ENCODE results near the gene USP36. TPM values are rescaled to one million over a fixed set of nuclear protein-coding genes. Genes with fewer than 3 reads are reported as not detected.

USP36 gene
- polyA plus RNA-seq, 12 donors, result 27.5 to 43.3 (median 30.5) TPM; not detected in 1

DNA sequence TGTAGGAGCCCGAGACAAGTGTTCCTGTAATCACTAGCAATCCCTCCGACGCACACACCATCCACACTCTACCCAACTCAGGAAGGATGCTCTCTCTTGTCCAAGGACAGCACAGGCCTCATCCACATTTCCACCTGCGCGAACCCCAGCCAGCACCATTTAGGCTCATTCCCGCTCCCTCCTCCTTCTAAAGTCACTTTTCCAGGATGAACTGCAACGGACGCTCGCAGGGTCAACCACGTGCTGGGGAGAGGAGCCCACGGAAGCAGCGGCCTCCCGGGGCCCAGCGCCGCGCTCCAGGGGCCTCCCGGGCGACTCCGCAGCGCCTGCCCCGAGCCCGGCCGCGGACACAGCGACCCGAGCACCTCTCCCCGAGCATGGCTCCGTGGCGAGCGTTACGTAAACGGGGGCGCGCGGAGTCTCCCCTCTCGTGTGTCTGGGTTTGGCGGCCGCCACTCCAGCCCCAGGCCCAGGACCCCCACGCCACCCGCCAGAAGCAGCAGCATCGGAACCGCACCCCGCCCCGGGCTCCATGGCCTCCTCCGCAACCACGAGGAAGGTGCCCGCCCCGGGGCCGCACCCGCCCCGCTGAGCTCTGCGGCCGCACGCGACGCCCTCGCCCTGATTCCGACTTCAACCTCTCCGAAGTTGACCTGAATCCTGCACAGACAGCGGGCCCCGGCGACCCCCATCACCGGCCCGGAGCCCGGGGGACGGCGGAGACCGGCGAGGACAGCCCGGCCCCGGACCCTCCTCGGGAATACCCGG lies 668 bp downstream of the USP36 start:
- no peak for DNase-seq

DNA sequence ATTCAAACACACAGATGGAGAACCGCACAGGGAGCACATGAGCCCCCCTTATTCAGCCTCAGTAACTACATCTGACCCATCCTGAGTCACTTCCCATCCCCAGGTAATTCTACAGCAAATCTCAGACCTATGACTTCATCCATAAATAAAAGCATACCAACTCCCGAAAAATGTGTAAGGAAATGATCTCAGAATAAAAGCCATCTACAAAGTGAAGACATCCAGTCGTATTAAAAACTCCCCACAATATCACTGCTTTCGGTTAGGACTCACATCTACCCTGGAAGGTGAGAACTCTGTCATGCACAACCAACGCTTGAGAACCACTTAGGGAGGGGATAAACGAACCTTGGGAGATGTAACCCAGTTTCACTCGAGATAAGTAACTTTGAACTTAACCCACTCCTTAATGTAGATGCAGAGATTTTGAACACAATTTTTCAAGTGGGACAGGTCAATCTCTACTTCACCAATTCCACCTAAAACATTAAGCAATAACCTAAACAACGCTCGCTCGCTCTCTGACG lies 1.3 kb downstream of the USP36 start:
- DNase-seq, result no peak

DNA sequence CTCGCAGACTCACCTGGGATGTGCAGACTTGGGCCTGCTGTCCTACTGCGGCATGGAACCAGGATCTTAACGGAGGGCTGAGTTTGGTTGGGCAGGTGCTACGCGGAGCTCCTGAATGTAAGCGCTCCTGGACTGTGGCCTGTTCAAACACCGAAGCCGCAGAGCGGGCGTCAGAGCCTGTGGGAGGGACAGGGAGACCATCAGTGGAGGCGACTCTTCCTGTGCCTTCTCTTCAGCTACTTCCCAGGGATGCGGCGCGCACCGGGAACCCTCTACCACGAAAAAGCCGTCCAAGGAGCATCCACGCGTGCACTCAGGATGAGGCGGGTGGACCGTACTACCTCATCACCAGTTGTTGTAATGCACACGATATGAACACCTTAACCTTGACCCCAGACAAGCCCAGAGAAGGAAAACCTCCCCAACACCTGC lies 2.0 kb downstream of the USP36 start:
- DNase-seq, result no peak

DNA sequence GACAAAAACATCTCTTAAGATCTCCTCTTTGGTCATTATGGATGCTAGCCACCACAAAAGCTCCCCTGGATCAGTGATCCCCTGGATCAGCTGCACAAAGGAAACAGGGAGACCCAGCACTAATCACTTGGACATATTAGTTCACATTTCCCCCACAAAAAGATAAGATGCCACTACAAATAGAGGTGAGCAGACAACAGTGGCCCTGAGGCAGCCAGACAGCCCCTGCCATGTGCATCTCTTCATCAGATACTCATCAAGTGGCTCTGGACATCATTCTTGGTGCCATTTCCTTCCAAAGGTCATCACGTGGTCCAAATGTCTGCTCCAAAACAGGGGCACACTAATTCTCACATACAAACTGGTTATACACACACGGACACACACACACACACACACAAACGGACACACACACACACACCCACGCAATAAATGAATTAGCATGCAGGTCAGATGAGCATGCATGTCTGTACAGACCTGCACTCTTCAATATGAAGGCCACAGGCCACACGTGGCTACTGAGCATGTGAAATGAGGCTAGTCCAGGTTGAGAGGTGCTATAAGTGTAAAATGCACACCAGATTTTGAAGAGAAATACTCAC lies 4.1 kb downstream of the USP36 start:
- no peak for DNase-seq

DNA sequence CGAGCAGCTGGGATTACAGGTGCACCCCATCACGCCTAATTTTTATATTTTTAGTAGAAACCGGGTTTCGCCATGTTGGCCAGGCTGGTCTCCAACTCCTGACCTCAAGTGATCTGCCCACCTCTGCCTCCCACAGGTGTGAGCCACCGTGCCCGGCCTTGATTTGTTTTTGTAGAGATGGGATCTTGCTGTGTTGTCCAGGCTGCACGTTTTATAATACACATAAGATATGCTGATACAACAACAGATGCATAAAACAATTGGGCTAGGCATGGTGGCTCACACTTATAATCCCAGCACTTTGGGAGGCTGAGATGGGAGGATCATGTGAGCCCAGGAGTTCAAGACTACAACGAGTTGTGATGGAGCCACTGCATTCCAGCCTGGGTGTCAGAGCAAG lies 6.0 kb downstream of the USP36 start:
- DNase-seq, result no peak

DNA sequence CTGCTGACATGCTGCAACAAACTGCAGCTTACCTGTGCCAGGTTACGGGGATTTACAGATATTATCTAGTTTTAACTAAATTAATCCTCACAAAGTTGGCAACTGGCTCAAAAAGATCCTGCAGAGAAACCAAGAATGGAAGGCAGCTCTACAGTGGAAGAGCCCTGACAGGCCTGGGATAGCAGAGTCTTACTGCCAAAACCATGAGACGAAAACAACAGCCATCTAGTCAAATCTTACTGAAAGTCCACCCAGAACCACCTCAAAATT lies 8.1 kb downstream of the USP36 start:
- DNase-seq, result no peak

DNA sequence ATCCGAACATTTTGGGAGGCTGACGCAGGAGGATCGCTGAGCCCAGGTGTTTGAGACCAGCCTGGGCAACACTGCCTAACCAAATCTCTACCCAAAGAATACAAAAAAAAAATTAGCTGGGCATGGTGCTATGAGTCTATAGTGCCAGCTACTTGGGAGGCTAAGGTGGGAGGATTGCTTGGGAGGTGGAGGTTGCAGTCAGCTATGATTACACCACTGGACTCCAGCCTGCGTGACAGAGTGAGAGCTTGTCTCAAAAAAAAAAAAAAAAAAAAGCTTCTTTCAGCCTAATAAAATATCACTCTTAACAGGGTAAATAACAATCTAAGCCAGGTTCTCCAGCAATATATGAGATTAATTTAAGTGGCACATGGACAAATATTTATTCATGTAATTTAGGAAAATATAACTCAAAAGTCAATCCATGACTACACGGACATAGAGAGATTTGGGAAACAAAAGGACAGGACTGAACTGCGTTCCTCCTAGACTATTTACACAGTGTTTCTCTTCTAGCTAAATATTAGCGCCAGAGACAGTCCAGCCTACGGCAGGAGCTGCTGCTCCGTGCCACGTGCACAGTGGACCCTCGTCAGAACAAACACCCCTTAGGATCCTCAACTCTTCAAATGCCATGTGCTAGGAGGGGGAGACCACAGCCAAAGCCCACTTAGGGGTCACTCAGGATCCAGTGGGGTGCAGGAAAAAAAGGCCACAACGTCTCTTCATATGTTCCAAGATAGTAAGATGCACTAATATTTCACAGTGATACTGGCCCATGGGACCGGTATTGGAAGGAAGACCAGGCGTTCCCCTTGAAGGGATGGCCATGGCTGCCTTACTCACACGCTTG lies 8.7 kb downstream of the USP36 start:
- DNase-seq, result no peak

DNA sequence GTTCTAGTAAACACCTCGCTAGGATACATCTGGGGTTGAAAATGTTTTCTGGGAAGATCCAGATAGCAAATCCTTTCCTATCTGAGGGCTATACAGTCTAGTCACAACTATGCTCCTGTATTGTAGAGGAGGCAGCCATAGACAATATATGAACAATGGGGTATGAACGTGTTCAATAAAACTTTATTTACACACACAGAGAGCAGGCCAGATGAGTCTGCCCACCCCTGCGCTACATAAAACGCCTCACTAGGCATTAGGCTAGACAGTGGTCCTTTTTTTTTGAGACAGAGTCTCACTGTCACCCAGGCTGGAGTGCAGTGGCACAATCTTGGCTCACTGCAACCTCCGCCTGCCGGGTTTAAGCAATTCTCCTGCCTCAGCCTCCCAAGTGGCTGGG lies 11.1 kb downstream of the USP36 start:
- no peak for DNase-seq

DNA sequence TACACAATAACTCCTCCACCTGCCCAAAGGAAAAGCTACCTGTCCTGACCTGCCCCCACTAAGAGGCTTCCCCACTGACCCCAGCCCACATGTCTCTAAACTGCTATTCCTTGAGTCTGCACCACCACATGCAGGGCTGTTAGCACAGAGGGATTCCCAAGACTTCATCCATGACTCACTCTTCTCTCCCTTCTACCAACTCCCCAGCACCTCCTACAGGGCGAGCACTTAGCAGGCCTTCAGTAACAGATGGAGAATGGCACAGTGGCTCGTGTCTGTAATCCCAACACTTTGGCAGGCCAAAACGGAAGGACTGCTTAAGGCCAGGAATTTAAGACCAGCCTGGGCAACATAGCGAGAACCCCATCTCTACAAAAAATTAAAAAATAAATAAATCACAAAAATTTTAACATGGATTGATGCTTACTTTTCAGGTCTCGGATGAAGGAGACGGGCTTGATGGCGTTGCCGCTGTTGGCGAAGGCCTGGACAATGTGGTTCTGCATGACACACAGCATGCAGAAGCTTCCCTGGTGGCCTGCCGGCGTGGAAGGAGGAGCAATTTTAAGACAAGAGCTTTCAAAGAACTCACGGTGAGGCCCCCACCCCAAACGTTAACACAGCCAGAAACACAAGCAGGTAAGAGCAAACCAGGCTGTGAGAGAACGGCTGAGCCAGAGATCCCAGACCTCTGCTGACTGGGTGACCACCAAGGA lies 12.0 kb downstream of the USP36 start:
- DNase-seq, result no peak

DNA sequence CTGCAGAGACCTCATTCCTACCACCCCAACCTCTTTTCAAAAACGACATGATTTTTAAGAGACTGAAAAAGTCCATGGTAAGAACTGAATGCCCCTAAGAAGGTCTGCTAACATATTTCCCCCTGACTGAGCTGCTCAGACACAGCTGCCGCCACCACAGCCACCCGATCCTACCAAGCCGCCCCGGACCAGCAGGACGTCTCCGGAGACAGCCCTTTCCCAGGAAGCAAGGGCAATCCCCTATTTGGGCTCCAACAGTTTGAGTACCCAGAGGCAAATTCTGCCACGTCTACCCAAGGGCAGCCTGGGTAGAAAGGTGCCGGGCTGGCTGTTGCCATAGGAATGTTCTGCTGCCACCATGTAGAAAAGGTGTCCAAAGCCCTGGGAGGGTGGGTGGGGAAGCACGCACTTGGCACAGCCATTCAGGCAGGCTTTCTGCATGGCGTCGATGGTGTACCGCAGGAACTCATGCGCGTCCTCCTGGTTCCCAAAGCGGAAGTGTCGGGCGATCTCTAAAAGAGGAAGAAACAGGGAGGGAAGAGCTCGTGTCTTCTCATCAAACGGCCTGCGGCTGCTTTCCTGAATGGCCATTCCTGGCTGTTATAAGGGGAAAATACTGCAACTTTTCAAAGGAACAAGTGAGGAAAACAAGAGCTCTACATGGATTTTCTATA lies 13.6 kb downstream of the USP36 start:
- no peak for DNase-seq

DNA sequence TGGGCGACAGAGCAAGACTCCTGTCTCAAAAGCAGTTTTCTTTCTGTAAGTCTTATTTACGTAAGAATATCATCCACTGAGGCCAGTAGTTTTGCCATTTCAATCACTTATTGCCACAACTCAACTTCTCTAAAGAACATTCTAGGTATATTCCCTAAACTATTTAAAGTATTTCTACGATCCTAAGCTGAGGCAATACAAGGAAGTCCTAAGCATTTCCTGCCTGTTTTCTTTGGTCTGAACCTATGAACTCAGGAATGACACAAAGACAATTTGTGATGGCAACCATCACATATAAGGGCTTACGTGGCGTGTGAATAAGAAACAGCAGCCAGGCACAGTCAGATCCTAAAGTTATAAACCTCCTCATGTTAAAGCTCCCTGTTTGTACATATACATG lies 14.2 kb downstream of the USP36 start:
- DNase-seq, result no peak

DNA sequence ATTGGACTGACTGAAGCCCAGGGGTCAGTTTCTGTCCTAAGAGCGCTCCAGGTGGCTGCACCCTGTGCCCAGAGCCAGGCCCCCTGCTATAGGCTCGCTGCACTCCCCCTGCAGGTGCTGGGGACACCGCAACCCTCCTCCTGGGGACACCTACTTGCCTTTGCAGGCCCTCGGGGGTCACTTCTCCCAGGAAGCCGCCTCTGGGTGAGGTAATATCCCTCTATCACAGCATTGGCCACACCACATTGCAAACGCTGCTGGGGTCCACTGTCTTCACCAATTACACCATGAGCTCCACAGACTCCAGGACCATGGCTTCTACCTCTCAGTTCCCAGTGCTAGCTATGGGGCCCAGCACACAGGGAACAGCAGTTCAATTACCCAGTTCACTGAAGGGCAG lies 14.9 kb downstream of the USP36 start:
- DNase-seq, result no peak

DNA sequence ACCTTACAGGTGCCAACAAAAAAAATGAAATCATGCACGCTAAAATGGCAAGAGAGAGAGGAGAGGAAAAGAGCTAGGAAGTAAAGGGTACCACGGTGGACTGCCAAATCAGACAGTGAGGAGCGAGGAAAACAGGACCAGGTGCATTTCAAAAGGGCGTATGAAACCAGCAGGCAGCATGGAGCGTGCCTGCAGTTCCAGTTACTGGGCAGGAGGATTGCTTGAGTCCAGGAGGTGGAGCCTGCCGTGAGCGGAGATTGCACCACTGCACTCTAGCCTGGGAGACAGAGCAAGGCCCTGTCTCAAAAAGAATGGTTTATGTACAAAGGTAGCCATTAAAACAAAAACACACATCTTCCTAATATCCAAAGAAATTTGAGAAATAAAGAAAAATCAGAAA lies 16.4 kb downstream of the USP36 start:
- DNase-seq, result no peak

DNA sequence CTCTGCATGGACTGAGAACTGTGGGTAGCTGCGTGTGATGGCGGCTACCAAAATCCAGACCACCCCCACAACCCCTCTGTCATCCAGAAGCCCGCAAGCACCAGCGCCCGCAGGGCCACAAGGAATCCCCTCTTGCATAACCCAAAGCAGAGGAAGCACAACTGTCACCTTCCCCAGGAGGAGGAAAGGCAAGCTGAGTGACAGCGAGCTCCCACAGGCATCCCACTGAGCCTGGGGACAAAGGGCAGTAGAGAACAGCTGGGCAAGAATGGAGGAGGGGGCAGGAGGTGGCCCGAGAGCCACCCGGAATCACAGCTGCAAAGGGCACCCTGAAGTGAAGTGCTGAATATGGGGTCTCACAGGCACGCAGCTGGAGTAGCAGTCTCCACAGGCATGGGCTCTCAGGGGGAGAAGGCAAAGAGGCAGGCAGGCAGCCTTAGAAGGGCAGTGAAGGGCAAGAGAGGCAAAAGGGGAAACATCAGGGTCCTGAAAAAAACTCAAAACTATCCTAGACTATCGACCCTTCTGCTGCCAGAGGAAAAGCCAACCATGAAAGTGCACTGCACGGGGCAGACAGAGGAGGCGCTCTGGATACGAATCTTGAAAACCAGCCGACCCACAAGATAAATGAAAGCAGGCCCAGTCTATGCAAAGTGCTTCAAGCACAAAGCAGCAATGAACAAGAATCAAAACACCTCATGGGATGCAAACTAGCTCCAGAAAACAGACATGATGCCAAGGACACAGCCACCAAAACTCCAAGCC lies 17.1 kb downstream of the USP36 start:
- DNase-seq, result no peak

DNA sequence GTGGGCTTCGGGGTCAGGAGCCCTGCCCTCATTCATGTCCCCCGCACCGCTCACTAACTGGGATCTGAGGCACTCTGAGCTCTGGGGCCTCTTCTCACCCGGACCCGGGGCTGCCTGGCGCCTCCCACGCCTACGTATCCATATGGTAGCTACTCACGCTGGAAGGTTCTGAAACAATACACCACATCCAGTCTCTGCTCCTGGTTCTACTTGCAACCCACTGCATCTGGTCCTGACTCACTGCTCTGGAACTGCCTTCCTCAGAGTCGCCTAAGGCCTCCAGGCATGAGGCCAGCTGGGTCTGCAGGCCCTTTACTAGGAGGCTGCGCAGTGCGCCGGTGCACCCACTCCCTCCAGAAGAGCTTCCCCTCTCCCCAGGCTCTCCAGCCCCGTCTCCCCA lies 18.1 kb downstream of the USP36 start:
- no peak for DNase-seq

DNA sequence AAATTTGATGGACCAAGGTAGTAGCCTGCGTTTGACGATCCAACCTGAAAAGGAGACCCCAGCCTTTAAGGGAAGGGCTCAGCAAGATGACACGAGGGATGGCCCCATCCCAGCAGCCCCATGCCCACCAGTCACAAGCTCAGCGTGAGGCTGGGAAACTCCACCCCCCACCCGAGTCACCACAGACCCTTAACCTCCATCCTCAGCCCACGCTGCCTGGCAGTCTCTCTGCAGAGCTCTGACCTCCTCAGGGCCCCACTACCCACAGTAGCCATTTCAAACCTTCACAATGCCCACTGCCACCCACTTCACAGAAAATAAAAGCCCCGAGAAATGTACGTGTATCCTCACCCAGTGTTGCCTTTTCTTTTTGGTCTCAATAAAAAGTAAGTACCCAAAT lies 18.7 kb downstream of the USP36 start:
- no peak for DNase-seq

DNA sequence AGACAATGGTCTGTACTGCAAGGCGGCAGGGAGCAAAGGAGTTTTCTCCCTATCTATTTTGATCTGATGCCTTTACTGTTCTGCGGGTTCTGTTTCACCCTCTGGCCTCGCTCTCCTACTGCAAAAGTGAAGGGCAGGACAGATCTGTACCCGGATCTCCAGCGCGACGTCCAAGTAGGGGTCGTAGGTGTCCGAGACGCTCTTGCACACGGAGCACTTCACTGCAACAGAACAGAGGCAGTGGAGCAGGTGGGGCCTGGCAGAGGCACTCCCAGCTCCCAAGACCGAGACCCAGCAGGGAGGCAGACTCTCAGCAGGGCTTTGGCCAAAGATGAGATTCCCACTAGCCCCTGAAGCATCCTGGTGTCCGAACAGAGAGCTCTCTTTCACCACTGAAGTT lies 19.8 kb downstream of the USP36 start:
- DNase-seq, result no peak

DNA sequence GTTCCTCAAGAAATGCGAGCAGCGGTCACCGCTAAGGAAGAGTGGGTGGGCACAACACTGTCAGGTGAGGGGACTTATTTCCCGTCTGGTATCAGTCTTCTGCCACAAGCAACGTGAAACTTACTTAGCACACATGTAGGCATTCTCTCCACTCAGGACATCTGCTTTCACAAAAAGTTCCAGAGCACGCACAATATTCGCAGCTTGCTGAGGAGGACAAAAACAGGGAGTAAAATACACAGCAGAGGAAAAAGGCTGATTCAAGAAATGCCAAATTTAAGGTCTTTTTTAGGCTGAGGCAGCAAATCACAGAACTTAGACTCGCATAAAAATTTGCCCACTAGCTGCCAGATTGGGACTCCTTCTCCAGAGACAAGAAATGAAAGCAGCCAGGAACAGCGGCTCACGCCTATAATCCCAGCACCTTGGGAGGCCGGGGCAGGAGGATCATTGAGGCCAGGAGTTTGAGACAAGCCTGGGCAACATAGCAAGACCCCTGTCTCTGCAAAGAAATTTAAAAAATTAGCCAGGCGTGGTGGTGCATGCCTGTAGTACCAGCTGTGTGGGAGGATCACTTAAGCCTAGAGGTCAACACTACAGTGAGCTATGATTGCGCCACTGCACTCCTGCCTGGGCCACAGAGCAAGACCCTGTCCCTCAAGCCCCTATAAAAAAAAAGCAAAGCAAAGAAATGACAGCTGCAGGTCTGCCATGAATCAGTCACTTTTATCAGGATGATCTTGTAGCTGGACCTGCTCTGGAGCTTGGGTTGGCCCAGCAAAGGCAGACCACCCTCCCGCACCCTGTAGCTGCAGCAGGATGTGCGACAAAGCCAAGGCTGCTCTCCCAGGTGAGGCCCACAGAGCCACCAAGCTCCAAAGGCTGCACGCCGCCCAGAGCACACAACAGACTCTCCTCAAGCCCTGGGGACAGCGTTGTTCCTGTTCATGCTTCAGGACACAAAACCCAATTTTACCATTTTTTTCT lies 20.5 kb downstream of the USP36 start:
- no peak for DNase-seq

DNA sequence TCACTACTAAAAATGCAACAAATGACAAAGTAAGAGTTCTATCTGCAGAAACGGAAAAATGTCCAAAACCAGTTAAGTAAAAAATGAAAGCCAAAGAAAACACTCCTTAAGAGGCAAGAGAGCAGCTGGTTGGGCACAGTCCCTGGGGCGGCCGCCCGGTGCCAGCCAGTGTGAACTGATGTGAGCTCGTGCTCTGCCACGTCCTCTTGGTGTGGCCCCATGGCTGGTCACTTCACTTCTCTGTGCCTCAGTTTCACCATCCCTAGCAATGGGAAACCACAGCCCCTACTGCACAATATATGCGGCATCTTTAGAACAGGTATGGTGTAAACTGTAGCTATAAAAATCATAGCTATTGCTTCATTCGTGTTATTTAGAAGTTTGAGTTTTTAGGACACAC lies 21.2 kb downstream of the USP36 start:
- no peak for DNase-seq

DNA sequence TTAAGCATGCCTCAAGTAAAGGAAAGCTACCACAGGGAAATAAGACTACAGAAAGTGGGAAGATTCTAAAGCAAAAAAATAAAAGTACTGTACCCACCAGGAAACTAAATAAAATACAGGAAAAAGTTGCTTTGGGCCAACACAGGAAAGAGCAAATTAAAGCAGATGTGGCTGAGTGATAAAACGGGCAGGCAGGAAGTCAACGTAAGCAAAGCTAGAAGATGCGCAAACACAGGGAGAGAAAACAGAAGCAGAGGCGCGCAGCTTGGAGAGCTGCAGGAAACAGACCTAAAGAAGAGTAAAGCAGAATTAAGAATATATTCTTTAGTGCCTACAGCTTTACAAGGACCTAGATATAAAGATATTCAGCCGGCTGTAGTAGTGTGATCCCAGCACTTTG lies 21.7 kb downstream of the USP36 start:
- DNase-seq, result no peak

Data from muscle of arm (tissue), 12 donors.